GM10847 (cell line): Measurements from ENCODE around the gene SYT1.

ENCODE experiments used
- POLR2A ChIP-seq: IDR thresholded peaks from 2 replicates; pipeline ENCODE4 v1.6.1; 2011; ENCODE audit not compliant: insufficient read length; ENCODE audit errors: extremely low read depth

Gene SYT1

DNA sequence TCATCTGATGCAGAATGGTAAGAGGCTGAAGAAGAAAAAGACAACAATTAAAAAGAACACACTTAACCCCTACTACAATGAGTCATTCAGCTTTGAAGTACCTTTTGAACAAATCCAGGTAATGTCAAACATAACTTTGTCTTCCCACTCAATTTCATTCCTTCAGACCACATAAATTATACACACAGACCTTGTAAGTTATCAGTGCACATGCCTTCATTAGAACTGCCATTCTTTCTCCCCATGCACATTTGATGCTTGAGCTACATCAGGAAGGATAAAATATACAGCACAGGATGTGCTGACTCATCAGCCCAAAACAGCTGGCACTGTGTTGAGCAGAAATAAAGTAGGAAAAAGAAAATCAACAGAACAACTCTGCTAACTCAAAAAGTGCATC is 579.5 kb downstream of the SYT1 start:
- no peak for TF ChIP-seq POLR2A

DNA sequence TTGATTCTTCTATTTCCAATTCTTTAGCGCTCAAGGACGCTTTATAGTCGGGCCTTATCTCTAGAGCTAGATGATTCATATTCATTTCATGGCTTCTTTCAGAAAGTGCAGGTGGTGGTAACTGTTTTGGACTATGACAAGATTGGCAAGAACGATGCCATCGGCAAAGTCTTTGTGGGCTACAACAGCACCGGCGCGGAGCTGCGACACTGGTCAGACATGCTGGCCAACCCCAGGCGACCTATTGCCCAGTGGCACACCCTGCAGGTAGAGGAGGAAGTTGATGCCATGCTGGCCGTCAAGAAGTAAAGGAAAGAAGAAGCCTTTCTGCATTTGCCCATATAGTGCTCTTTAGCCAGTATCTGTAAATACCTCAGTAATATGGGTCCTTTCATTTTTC is 584.2 kb downstream of the SYT1 start:
- no peak for TF ChIP-seq POLR2A

DNA sequence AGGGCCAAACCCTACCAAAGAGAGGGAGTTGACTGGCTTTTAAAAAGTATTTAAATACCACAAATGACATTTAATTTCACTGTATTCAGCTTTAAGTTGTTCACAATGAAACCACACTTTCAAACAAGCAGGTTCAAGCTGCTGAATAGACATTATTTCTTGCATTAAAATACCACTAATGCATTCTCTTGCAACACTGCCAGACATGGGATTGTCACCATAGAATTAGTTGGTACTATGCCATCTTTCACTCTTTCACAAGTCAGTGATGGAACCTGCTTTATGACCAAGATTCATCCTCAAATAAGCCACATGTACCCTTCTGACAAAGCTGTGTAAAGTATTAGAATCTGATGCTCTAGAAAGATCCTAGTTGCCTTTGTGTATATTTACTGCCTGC is 586.8 kb downstream of the SYT1 start:
- no peak for TF ChIP-seq POLR2A

DNA sequence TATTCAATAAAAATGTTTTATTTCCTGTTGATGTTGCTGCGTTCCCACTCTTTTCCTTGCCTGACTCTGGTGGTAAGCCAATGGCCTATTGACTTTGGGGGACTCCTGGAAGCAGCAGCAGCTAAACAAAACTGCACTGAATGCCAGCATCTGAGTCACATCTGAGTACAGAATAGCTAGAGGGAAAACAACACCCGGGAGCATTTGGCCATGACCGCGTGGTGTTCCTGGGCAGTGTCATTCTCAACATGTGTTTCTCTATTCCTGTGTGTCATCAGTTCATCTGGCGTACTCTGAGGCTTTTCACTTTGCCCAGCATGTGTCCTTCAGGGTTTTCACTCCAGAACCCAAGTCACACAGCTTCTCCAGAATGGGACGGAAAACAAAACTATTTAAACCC is 587.4 kb downstream of the SYT1 start:
- TF ChIP-seq POLR2A = no peak

DNA sequence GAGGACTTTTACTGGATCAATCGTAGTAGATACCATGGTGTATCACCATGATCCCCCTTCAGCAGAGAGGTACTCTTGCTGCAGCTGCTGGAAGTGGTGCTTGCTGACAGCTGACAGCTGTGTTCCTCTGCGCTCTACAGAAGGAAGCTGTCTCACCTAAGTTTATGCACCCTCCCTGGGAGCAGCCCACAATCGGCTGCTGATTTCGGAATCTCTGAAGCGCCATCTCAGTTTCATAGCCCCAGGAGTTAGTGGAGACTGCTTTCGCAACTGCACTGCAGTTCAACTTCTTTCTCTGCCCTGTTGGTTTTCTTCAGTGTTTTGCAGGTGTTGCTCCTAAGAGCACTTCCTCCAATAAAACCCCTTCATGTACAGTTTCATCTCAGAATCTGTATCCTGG is 588.3 kb downstream of the SYT1 start:
- no peak for TF ChIP-seq POLR2A

DNA sequence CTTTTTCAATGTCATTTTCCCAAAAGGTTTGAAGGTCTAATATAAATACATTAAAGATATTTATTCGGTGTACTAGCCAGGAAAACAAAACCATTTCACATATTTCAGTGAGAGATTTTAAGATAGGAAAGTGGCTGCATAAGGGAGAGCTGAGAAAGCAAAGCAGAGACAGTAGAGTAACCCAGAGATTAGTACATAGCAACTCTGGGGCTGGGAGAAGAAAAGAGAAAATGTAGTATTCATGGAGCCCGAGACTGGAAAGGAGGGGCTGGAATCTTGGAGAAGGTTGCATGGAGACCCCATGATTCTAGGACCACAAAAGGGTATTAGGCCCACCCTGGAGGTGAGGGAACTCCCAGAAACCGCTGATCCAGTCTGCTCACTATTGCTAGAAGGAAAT is 589.2 kb downstream of the SYT1 start:
- TF ChIP-seq POLR2A = no peak

DNA sequence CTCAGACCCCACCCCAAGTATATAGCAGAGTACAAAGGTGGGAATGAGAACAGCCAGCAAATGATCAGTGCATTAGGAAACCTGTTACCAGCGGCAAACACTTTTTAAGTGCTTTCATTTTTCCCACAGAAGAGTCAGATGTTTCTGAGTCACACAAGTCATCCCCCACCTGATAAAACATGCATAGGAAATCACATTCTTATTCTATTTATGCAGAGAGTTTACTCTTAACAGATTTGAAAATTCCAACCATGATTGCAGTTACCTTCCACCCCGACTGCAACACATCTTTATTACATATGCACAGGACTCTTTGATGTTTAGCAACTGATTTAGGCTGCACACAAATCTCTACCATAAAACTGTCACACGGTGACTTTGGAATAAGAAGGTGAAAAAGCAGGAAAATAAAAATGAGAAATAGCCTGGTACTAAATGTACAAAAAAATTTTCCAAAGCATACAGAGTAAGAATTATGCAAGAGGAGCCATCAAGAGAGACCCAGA is 589.8 kb downstream of the SYT1 start:
- TF ChIP-seq POLR2A = no peak

DNA sequence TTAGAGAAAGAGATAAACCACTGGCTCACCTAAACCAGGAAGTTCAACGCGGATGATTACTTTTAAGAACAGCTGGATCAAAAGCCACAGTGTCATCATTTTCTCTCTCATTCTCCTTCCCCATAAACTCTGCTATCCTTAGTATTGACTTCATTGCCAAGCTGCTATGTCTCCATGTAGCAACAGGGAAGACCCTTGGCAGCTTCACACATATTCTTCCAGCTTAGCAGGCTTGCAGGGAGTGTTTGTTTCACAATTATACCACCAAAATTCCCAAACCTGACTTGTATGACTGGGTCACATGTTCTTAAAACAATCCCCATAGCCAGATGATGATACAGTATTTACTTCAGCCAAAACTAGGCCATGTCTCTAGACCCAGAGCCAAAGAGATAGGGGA is 590.7 kb downstream of the SYT1 start:
- TF ChIP-seq POLR2A = no peak

DNA sequence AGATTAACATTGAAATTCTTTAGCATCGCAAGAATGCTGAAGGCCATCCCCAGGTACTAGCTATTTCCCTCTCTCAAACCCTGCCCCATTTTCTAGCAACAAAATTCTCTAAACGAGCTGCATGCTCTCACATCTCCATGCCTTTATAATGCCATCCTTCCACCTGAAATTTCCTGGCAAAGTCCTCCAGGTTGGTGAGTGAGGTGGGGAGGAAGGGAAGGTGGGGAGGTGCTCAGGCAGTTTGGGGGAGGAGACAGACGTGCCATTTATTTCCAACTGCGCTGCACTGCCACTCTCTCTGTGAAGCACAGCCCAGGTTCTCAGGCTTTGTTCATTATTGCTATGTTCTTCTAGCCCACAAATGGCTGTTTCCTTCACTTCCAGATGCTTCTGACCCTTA is 617.7 kb downstream of the SYT1 start:
- TF ChIP-seq POLR2A = no peak

DNA sequence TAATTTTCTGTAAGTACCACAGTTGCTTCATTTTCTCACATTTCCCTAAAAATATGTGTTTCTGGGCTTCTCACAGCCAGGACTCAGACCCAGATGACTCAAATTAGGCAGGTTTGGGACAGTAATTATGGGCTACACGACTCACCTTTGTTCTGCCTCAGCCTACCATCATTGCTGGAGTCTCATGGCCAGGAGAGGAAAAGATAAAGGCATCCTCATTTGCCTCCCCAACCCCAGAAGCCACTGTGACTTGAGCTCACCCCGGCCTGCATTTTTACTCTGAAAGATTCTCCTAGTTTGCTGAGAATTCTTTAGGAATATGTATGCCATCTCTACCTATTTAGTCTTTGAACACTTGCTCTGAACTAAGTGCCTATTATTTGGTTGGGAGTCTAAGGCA is 618.3 kb downstream of the SYT1 start:
- TF ChIP-seq POLR2A = no peak

DNA sequence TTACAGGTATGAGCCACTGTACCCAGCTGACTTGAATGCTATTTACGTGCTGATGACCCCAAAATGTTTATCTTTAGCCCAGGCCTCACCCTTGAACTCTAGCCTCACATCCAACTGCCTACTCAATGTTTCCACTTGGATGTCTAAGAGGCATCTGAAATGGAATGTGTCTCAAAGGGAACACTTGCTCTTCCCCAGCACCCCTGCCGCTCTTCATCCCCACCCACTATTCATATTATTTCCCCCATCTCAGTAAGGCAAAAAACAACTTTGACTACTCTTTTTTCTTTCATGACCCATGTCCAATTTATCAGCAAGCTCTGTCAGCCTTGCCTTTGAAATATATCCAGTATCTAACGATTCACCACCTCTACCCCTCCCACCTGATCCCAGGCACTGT is 621.6 kb downstream of the SYT1 start:
- no peak for TF ChIP-seq POLR2A

DNA sequence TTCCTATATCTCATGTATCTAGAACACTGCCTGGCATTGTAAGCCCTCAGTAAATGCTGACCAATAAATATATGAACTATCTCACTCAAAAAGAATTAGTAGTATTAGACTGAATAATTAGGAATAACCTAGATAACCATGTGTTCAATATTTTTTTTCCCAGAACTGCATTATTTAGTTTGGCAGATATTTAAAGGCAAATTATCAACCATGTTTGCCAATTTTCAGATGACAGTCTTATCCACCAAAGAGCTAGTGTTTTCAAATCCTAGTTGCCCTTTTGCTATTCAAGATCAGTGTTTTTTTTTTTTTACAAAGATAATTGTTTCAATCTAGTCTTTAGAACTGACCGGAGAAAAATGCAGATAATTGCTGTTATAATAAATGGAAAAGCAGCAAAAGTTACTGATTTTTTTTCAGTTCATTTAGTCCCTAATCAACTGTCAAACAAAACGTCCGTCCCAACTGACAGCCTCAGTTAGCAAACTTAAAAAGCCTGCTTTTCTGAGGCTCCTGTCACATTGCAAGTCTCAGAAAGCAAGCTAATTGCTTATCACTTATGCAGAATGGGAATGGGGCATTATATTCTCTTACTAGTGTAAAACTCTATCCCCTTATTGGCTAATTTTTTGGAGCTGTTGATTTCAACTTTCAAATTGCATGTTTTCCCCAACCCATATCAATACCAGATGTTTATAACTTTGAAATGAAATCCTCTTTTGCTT is 623.0 kb downstream of the SYT1 start:
- no peak for TF ChIP-seq POLR2A
